HEK293 (cell line): ENCODE data around the gene CDH3.

Experiments used
- CTCF ChIA-PET: fragments of 350-600 bp; formaldehyde crosslinking; extraction: SDS; loops from one replicate; lab custom pipeline; 2021; ENCODE audit warnings: antibody characterized with exemption; lab: Yijun Ruan, JAX
- POLR2A ChIA-PET: fragments of 300-600 bp; formaldehyde crosslinking; extraction: SDS; loops from one replicate; lab custom pipeline; 2020; ENCODE audit warnings: antibody characterized with exemption, inconsistent platforms; lab: Yijun Ruan, JAX
- H3K27ac ChIP-seq: fragments of 200-500 bp; sonication (Bioruptor generic); 2 replicates; pipeline ENCODE4 v1.5.1; 2014; ENCODE audit warnings: low read depth, low read length, control low read depth, inconsistent platforms; ENCODE audit errors: extremely low read depth
- H3K36me3 ChIP-seq, 2 experiments: fragments of 200-500 bp in 1 of 2; sonication (Bioruptor generic) in 1 of 2; 1 replicate in 1 of 2; 2 replicates in 1 of 2; pipeline ENCODE4 v1.5.1; 2014 to 2017; ENCODE audit warnings: inconsistent platforms in 2 of 2, low read length in 2 of 2; ENCODE audit not compliant: control insufficient read depth in 2 of 2, insufficient read depth in 1 of 2
- H3K4me1 ChIP-seq: fragments of 200-500 bp; sonication (Bioruptor generic); 2 replicates; pipeline ENCODE4 v1.5.1; 2014; ENCODE audit warnings: mild to moderate bottlenecking, low read length, inconsistent platforms; ENCODE audit not compliant: control insufficient read depth, insufficient read depth
- H3K4me3 ChIP-seq: 2 replicates; pipeline ENCODE4 v1.5.1; 2011; ENCODE audit warnings: low read depth, mild to moderate bottlenecking, control low read depth, low read length, moderate library complexity
- H3K9me3 ChIP-seq: fragments of 200-500 bp; sonication (Bioruptor generic); 2 replicates; pipeline ENCODE4 v1.5.1; 2014; ENCODE audit warnings: low read depth, low read length, inconsistent platforms; ENCODE audit not compliant: control insufficient read depth, insufficient read depth
- GLI4 ChIP-seq: fragments of 450-650 bp; formaldehyde crosslinking; IDR thresholded peaks from 2 replicates; pipeline ENCODE4 v1.5.1; 2016; ENCODE audit warnings: missing biosample characterization, missing genetic modification characterization
- PRDM1 ChIP-seq: fragments of 450-650 bp; formaldehyde crosslinking; IDR thresholded peaks from 2 replicates; pipeline ENCODE4; 2016; ENCODE audit warnings: missing biosample characterization, missing genetic modification characterization
- ZNF23 ChIP-seq: fragments of 450-650 bp; formaldehyde crosslinking; IDR thresholded peaks from 2 replicates; pipeline ENCODE4 v1.5.1; 2016; ENCODE audit warnings: missing biosample characterization, missing genetic modification characterization, borderline replicate concordance
- ZNF404 ChIP-seq: fragments of 450-650 bp; formaldehyde crosslinking; IDR thresholded peaks from 2 replicates; pipeline ENCODE4 v1.5.1; 2017; ENCODE audit warnings: missing biosample characterization, missing genetic modification characterization
- ZNF626 ChIP-seq: fragments of 450-650 bp; sonication (Bioruptor Pico); formaldehyde crosslinking; IDR thresholded peaks from 2 replicates; pipeline ENCODE4 v1.5.1; 2018; ENCODE audit warnings: missing biosample characterization, missing genetic modification characterization, inconsistent platforms
- ZNF664 ChIP-seq: fragments of 450-650 bp; formaldehyde crosslinking; IDR thresholded peaks from 2 replicates; pipeline ENCODE4 v1.5.1; 2016; ENCODE audit warnings: missing biosample characterization, missing genetic modification characterization
- ZNF670 ChIP-seq: fragments of 450-650 bp; formaldehyde crosslinking; IDR thresholded peaks from 2 replicates; pipeline ENCODE4 v1.5.1; 2016; ENCODE audit warnings: missing biosample characterization, missing genetic modification characterization, low read depth
- ZXDB ChIP-seq: fragments of 450-650 bp; formaldehyde crosslinking; IDR thresholded peaks from 2 replicates; pipeline ENCODE4 v1.5.1; 2016; ENCODE audit warnings: missing biosample characterization, missing genetic modification characterization
- TF ChIP-seq, protein P1 (sequence below): fragments of 450-650 bp; formaldehyde crosslinking; IDR thresholded peaks from 2 replicates; pipeline ENCODE4 v1.5.1; 2016; ENCODE audit warnings: missing biosample characterization, missing genetic modification characterization, borderline replicate concordance
- TF ChIP-seq, protein P2 (sequence below): fragments of 450-650 bp; formaldehyde crosslinking; IDR thresholded peaks from 2 replicates; pipeline ENCODE4 v1.5.1; 2016; ENCODE audit warnings: missing biosample characterization, missing genetic modification characterization
- TF ChIP-seq, protein P3 (sequence below): fragments of 450-650 bp; formaldehyde crosslinking; IDR thresholded peaks from 2 replicates; pipeline ENCODE4 v1.5.1; 2016; ENCODE audit warnings: missing biosample characterization, missing genetic modification characterization
- TF ChIP-seq, protein P4 (sequence below): fragments of 450-650 bp; formaldehyde crosslinking; IDR thresholded peaks from 2 replicates; pipeline ENCODE4 v1.5.1; 2016; ENCODE audit warnings: missing biosample characterization, missing genetic modification characterization

The CDH3 gene

DNA sequence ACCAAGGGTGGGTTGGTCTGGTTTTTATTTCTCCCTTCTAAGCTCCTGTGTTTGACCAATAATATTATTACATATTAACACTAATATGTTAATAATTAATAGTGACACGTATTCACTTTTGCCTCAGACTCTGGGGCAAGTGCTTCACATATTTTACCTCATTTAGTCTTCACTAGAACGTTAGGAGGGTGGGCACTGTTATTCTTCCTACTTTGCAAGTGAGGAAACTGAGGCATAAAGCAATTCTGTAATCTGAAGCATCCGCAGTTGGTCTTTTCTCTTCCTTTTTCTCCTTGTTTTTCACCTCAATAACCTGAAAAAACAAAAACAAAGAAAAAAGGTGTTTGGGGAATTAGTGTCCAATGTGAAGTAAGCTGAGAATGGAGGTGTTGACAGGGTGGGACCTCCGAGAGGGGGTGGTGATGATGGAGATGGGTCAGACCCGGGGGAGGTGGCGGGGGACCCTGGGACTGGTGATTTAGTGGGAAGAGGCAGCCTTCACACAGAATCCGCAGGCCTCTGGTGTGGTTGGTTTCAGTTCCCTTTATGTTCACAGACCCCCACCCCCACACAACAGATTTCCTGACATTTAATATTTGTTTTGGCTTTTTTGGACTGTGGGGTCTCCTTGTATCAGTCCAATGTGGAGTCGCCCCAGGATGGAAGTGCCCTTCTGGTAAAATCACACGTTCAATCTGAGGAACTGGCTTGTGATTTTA, 95.7 kb downstream of the CDH3 start:
- H3K36me3 ChIP-seq = no peaks in the 10 kb centered on the region
- TF ChIP-seq, protein P1, sequence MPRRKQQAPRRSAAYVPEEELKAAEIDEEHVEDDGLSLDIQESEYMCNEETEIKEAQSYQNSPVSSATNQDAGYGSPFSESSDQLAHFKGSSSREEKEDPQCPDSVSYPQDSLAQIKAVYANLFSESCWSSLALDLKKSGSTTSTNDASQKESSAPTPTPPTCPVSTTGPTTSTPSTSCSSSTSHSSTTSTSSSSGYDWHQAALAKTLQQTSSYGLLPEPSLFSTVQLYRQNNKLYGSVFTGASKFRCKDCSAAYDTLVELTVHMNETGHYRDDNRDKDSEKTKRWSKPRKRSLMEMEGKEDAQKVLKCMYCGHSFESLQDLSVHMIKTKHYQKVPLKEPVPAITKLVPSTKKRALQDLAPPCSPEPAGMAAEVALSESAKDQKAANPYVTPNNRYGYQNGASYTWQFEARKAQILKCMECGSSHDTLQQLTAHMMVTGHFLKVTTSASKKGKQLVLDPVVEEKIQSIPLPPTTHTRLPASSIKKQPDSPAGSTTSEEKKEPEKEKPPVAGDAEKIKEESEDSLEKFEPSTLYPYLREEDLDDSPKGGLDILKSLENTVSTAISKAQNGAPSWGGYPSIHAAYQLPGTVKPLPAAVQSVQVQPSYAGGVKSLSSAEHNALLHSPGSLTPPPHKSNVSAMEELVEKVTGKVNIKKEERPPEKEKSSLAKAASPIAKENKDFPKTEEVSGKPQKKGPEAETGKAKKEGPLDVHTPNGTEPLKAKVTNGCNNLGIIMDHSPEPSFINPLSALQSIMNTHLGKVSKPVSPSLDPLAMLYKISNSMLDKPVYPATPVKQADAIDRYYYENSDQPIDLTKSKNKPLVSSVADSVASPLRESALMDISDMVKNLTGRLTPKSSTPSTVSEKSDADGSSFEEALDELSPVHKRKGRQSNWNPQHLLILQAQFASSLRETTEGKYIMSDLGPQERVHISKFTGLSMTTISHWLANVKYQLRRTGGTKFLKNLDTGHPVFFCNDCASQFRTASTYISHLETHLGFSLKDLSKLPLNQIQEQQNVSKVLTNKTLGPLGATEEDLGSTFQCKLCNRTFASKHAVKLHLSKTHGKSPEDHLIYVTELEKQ (tag by site-specific recombination) = no peak
- TF ChIP-seq ZNF664 (no peak), ZNF670 (tag by site-specific recombination) (no peak), ZXDB (tag by site-specific recombination) (no peak)
- TF ChIP-seq, protein P2, sequence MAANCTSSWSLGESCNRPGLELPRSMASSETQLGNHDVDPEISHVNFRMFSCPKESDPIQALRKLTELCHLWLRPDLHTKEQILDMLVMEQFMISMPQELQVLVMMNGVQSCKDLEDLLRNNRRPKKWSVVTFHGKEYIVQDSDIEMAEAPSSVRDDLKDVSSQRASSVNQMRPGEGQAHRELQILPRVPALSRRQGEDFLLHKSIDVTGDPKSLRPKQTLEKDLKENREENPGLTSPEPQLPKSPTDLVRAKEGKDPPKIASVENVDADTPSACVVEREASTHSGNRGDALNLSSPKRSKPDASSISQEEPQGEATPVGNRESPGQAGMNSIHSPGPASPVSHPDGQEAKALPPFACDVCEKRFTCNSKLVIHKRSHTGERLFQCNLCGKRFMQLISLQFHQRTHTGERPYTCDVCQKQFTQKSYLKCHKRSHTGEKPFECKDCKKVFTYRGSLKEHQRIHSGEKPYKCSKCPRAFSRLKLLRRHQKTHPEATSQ (tag by site-specific recombination) = no peak
- TF ChIP-seq, protein P3, sequence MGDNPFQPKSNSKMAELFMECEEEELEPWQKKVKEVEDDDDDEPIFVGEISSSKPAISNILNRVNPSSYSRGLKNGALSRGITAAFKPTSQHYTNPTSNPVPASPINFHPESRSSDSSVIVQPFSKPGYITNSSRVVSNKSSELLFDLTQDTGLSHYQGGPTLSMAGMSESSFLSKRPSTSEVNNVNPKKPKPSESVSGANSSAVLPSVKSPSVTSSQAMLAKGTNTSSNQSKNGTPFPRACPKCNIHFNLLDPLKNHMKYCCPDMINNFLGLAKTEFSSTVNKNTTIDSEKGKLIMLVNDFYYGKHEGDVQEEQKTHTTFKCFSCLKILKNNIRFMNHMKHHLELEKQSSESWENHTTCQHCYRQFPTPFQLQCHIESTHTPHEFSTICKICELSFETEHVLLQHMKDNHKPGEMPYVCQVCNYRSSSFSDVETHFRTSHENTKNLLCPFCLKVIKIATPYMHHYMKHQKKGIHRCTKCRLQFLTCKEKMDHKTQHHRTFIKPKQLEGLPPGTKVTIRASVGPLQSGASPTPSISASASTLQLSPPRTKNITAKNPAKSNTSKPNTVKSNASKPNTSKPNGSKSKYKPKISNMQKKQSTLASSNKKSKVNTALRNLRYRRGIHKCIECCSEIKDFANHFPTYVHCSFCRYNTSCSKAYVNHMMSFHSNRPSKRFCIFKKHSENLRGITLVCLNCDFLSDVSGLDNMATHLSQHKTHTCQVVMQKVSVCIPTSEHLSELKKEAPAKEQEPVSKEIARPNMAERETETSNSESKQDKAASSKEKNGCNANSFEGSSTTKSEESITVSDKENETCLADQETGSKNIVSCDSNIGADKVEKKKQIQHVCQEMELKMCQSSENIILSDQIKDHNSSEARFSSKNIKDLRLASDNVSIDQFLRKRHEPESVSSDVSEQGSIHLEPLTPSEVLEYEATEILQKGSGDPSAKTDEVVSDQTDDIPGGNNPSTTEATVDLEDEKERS (tag by site-specific recombination) = no peak
- ChIA-PET CTCF (no interaction called here), POLR2A (interaction anchor here (0.6 kb wide), 1 partner anchor 34 kb away, joined by 3 read pairs; no protein-coding TSS in a partner anchor)
- no peak overlapping the region for H3K4me3 ChIP-seq
- no peaks in the 10 kb centered on the region; the same call in 1 of the 2 replicates for H3K4me1 ChIP-seq
- H3K9me3 ChIP-seq = no peaks in the 10 kb centered on the region
- H3K27ac ChIP-seq = no peak overlapping the region

DNA sequence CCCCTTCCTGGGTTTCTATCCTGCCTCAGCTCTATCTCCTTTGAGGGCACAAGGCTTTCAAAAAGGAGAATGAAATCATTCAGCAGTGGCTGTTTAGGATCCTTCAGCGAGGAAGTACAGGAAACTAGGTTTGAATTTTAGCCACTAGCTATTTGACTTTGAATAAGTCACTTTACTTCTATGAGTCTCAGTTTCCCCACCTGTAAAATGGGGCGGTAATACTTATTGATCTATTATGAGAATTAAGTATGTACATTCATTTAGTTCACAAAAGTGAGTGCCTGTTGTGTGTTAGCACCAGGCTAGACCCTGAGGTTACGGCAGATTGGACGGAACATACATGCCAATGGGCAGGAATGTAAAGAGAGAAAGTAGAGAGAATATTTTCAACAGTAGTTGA, 98.6 kb downstream of the CDH3 start:
- ChIA-PET CTCF (interaction anchor here (0.8 kb wide), 1 partner anchor 102 kb away, joined by 3 read pairs; no protein-coding TSS in a partner anchor), POLR2A (no interaction called here)
- H3K4me3 ChIP-seq = no peak overlapping the region
- TF ChIP-seq ZNF626 (tag by site-specific recombination) (no peak), GLI4 (no peak), ZNF404 (tag by site-specific recombination) (no peak), PRDM1 (tag by site-specific recombination) (no peak), ZNF23 (tag by site-specific recombination) (no peak)
- TF ChIP-seq, protein P4, sequence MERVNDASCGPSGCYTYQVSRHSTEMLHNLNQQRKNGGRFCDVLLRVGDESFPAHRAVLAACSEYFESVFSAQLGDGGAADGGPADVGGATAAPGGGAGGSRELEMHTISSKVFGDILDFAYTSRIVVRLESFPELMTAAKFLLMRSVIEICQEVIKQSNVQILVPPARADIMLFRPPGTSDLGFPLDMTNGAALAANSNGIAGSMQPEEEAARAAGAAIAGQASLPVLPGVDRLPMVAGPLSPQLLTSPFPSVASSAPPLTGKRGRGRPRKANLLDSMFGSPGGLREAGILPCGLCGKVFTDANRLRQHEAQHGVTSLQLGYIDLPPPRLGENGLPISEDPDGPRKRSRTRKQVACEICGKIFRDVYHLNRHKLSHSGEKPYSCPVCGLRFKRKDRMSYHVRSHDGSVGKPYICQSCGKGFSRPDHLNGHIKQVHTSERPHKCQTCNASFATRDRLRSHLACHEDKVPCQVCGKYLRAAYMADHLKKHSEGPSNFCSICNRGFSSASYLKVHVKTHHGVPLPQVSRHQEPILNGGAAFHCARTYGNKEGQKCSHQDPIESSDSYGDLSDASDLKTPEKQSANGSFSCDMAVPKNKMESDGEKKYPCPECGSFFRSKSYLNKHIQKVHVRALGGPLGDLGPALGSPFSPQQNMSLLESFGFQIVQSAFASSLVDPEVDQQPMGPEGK (tag by site-specific recombination) = no peak
- H3K27ac ChIP-seq = no peak overlapping the region
- H3K4me1 ChIP-seq = no peaks in the 10 kb centered on the region; the same call in 1 of the 2 replicates
- no peaks in the 10 kb centered on the region for H3K9me3 ChIP-seq
- no peaks in the 10 kb centered on the region for H3K36me3 ChIP-seq
